ENCODE measurements around the gene RGS1. TPM values are rescaled to one million over a fixed set of nuclear protein-coding genes. Genes with fewer than 3 reads are reported as not detected.

RGS1 gene
- total and polyA plus RNA-seq, 2 experiments from 2014 or later: not detected

- DNase-seq (ENCODE audit: low spot score) (peak; percentile 16), ATAC-seq (no peak)
- no peak for TF ChIP-seq STAT1 (IDR thresholded peaks at IDR 0.05; ENCODE audit: unreplicated experiment)
- TF ChIP-seq EZH2phosphoT487 (IDR thresholded peaks at IDR 0.05; ENCODE audit: unreplicated experiment): no peak
- no peak for TF ChIP-seq EZH2 (IDR thresholded peaks at IDR 0.05; ENCODE audit: low read depth, unreplicated experiment)
- no peak for TF ChIP-seq JUNB (IDR thresholded peaks at IDR 0.05; ENCODE audit: unreplicated experiment)
- TF ChIP-seq ZNF462 (CRISPR knock-in tag; IDR thresholded peaks at IDR 0.05): no peak
- no peak for TF ChIP-seq ZNF331 (CRISPR knock-in tag; IDR thresholded peaks at IDR 0.05; ENCODE audit: low read depth)
- TF ChIP-seq CREB1 (CRISPR knock-in tag; IDR thresholded peaks at IDR 0.05; ENCODE audit: low read depth): no peak
- no peak for TF ChIP-seq NANOG (IDR thresholded peaks at IDR 0.05; ENCODE audit: borderline replicate concordance)
- no peak for TF ChIP-seq ETS1 (IDR thresholded peaks at IDR 0.05)
- TF ChIP-seq POLR2AphosphoS5 (IDR thresholded peaks at IDR 0.05; ENCODE audit: low read depth): no peak
- TF ChIP-seq, protein P1, sequence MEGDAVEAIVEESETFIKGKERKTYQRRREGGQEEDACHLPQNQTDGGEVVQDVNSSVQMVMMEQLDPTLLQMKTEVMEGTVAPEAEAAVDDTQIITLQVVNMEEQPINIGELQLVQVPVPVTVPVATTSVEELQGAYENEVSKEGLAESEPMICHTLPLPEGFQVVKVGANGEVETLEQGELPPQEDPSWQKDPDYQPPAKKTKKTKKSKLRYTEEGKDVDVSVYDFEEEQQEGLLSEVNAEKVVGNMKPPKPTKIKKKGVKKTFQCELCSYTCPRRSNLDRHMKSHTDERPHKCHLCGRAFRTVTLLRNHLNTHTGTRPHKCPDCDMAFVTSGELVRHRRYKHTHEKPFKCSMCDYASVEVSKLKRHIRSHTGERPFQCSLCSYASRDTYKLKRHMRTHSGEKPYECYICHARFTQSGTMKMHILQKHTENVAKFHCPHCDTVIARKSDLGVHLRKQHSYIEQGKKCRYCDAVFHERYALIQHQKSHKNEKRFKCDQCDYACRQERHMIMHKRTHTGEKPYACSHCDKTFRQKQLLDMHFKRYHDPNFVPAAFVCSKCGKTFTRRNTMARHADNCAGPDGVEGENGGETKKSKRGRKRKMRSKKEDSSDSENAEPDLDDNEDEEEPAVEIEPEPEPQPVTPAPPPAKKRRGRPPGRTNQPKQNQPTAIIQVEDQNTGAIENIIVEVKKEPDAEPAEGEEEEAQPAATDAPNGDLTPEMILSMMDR (conservative IDR thresholded peaks at IDR 0.05; ENCODE audit: low read depth in 2 of 2): no peak
- TF ChIP-seq REST (IDR thresholded peaks at IDR 0.05; ENCODE audit: unreplicated experiment): no peak
- Histone ChIP-seq H3K4me1 (ENCODE audit: insufficient read depth) (peaks cover 11% of the 10 kb centered on the region; the same call in 1 of the 2 replicates), H3K79me2 (replicated peaks; ENCODE audit: insufficient read depth) (no peaks in the 10 kb centered on the region), H3K27ac (ENCODE audit: low read depth) (no peak overlapping the region), H3K27me3 (ENCODE audit: insufficient read depth) (no peaks in the 10 kb centered on the region), H3K9me2 (ENCODE audit: insufficient read depth) (no peaks in the 10 kb centered on the region; the same call in 1 of the 2 replicates), H4K20me1 (replicated peaks; ENCODE audit: insufficient read depth) (no peaks in the 10 kb centered on the region), H2AFZ (no peak overlapping the region; the same call in 1 of the 2 replicates), H3K4me3 (no peak overlapping the region), H3K36me3 (ENCODE audit: insufficient read depth) (no peaks in the 10 kb centered on the region), H3F3A (replicated peaks; ENCODE audit: low read depth) (no peaks in the 10 kb centered on the region), H3K4me2 (no peak overlapping the region)
- peak overlapping the region; percentile 6; the same call in 1 of the 2 replicates for H3K27ac Mint-ChIP-seq
- peaks cover 13% of the 10 kb centered on the region; the same call in 2 of the 3 replicates for H3K4me1 Mint-ChIP-seq
- no peaks in the 10 kb centered on the region; the same call in 2 of the 3 replicates for H3K9me3 Mint-ChIP-seq
- H3K27me3 Mint-ChIP-seq (ENCODE audit: insufficient read depth, low read depth, poor library complexity): no peaks in the 10 kb centered on the region
- H3K4me3 Mint-ChIP-seq: no peak overlapping the region
- no peaks in the 10 kb centered on the region for H3K36me3 Mint-ChIP-seq (ENCODE audit: low read depth)
These were observed 2.1 kb upstream of the RGS1 start for GRCh38 chr1:192573499-192573898.
